Measurements from ENCODE around the gene GRAPL.
"Not testable (repeated sequence)": the region's sequence is repeated elsewhere in the genome, so short reads cannot be mapped to it uniquely, and the experiment has no call there.

- TF ChIP-seq CTCF, POLR2A (IDR thresholded peaks at IDR 0.05): not testable (repeated sequence)
These were observed 33.5 kb upstream of the GRAPL start for GRCh38 chr17:19093684-19094438.
